ENCODE results near the gene ITFG1. TPM values are rescaled to one million over a fixed set of nuclear protein-coding genes. Genes with fewer than 3 reads are reported as not detected.

ITFG1 gene
- total and polyA plus RNA-seq, 2 of the 8 experiments (the other 6 are each of a cell fraction or from before 2014, with no cell fraction given) = 13.8 to 22.2 TPM

GRCh38 chr16:47250983-47251382 is 209.9 kb downstream of the ITFG1 start:
- Histone ChIP-seq H2BK12ac (ENCODE audit: low read depth, low read length) (no peak overlapping the region), H3K23ac (ENCODE audit: insufficient read length) (no peak overlapping the region), H2BK15ac (ENCODE audit: low read length) (no peak overlapping the region), H3K9me3 (ENCODE audit: insufficient read depth in 2 of 2, low read depth in 1 of 2, low read length in 1 of 2) (no peaks in the 10 kb centered on the region), H4K8ac (ENCODE audit: extremely low read depth, insufficient read depth, low read length) (no peak overlapping the region), H3K36me3 (ENCODE audit: control insufficient read depth in 2 of 4, insufficient read depth in 4 of 4, low read length in 3 of 4) (no peaks in the 10 kb centered on the region), H3K56ac (replicated peaks; ENCODE audit: insufficient read length, low read depth, low read length) (no peak overlapping the region), H2BK120ac (replicated peaks; ENCODE audit: low read depth, low read length) (no peak overlapping the region), H3K23me2 (ENCODE audit: low read depth, low read length) (no peaks in the 10 kb centered on the region), H3K4me3 (ENCODE audit: extremely low read depth in 1 of 4, insufficient read depth in 2 of 4, low read depth in 3 of 4, low read length in 4 of 4) (no peak overlapping the region), H3K9ac (replicated peaks in 1 of 4; ENCODE audit: extremely low read depth in 1 of 4, low read depth in 3 of 4, low read length in 3 of 4) (no peak overlapping the region), H4K5ac (ENCODE audit: insufficient read length, low read depth, low read length) (no peak overlapping the region), H3K4me2 (ENCODE audit: insufficient read depth in 1 of 2, low read depth in 2 of 2, low read length in 2 of 2) (no peak overlapping the region), H3K4ac (replicated peaks; ENCODE audit: insufficient read length, low read depth, low read length) (no peak overlapping the region), H2BK20ac (ENCODE audit: low read length) (no peak overlapping the region), H3K18ac (ENCODE audit: extremely low read depth, low read length) (no peak overlapping the region), H3K79me1 (ENCODE audit: low read depth, low read length) (no peaks in the 10 kb centered on the region), H2AK5ac (ENCODE audit: low read depth, low read length) (no peak overlapping the region), H3K27ac (ENCODE audit: low read depth, low read length) (no peak overlapping the region; the same call in 1 of the 2 replicates), H3K14ac (ENCODE audit: insufficient read length) (no peak overlapping the region), H4K91ac (replicated peaks; ENCODE audit: insufficient read length, low read length) (no peak overlapping the region), H3K79me2 (ENCODE audit: control insufficient read depth in 1 of 2, insufficient read depth in 2 of 2, low read length in 2 of 2) (no peaks in the 10 kb centered on the region), H3K27me3 (replicated peaks in 1 of 4; ENCODE audit: control insufficient read depth in 3 of 4, extremely low read depth in 1 of 4, insufficient read depth in 3 of 4, low read length in 3 of 4) (no peaks in the 10 kb centered on the region), H3K4me1 (replicated peaks in 1 of 4; ENCODE audit: control insufficient read depth in 3 of 4, insufficient read depth in 4 of 4, low read length in 3 of 4) (no peaks in the 10 kb centered on the region), H4K20me1 (replicated peaks in 1 of 2; ENCODE audit: control insufficient read depth in 1 of 2, insufficient read depth in 2 of 2, low read length in 2 of 2) (peaks cover 0 to 2% of the 10 kb centered on the region in 2 experiments), H2AFZ (ENCODE audit: low read length) (no peak overlapping the region), H2BK5ac (ENCODE audit: low read depth, low read length) (no peak overlapping the region; the same call in 1 of the 2 replicates)
- WGBS, 2 experiments (ENCODE audit: extremely low coverage in 1 of 2, insufficient coverage in 1 of 2, insufficient read length in 1 of 2, insufficient replicate concordance in 2 of 2, low coverage in 1 of 2, low lambda C conversion rate in 2 of 2, missing lambda C conversion rate in 1 of 2) = 86% methylated on average over 2 of the region's 2 CpGs; no CpG with 5 or more reads in 1 of the 2 experiments
- TF ChIP-seq SUZ12 (IDR thresholded peaks at IDR 0.05; ENCODE audit: low read length) (no peak), CTBP2 (IDR thresholded peaks at IDR 0.05; ENCODE audit: borderline replicate concordance, insufficient read depth, insufficient read length, low read length) (no peak), ATF3 (IDR thresholded peaks at IDR 0.05; ENCODE audit: insufficient read depth, low read depth, low read length) (no peak), HDAC6 (IDR thresholded peaks at IDR 0.05; ENCODE audit: low read depth, low read length) (no peak), CBX8 (IDR thresholded peaks at IDR 0.05; ENCODE audit: borderline replicate concordance, low read depth, low read length) (no peak), RNF2 (IDR thresholded peaks at IDR 0.05; ENCODE audit: borderline replicate concordance, low read depth, low read length, missing control alignments, poor library complexity, severe bottlenecking) (no peak)
- no peak for FAIRE-seq
- ChIA-PET POLR2A (ENCODE audit: partially characterized antibody) (no interaction called here), CTCF (ENCODE audit: partially characterized antibody) (interaction anchor here (0.6 to 2.6 kb wide), 3 partner anchors 10 to 439 kb away, joined by 3 to 9 read pairs (median 4); no protein-coding TSS in a partner anchor)
- DNase-seq (ENCODE audit: low read depth in 1 of 2, low spot score in 2 of 2) = no peak

Data from H1 (cell line).